Measurements from ENCODE around the gene RYR2.
"Not testable (repeated sequence)": the region's sequence is repeated elsewhere in the genome, so short reads cannot be mapped to it uniquely, and the experiment has no call there.

RYR2 gene

GRCh38 chr1:237841485-237841884, 799.5 kb downstream of the RYR2 start:
- Histone ChIP-seq H3K27me3 (ENCODE audit: control insufficient read depth, insufficient read depth, low read length) (no peaks in the 10 kb centered on the region), H3K79me2 (no peaks in the 10 kb centered on the region), H3K4me1 (no peaks in the 10 kb centered on the region), H2AFZ (no peak overlapping the region), H3K9me3 (ENCODE audit: control insufficient read depth, low read length) (no peaks in the 10 kb centered on the region), H3K27ac (no peak overlapping the region), H3K36me3 (ENCODE audit: control insufficient read depth, insufficient read depth, low read length) (no peaks in the 10 kb centered on the region), H3K9ac (no peak overlapping the region), H3K4me2 (ENCODE audit: low read length) (no peak overlapping the region), H3K4me3 (ENCODE audit: low read depth, low read length) (no peak overlapping the region)
- TF ChIP-seq, protein P1, sequence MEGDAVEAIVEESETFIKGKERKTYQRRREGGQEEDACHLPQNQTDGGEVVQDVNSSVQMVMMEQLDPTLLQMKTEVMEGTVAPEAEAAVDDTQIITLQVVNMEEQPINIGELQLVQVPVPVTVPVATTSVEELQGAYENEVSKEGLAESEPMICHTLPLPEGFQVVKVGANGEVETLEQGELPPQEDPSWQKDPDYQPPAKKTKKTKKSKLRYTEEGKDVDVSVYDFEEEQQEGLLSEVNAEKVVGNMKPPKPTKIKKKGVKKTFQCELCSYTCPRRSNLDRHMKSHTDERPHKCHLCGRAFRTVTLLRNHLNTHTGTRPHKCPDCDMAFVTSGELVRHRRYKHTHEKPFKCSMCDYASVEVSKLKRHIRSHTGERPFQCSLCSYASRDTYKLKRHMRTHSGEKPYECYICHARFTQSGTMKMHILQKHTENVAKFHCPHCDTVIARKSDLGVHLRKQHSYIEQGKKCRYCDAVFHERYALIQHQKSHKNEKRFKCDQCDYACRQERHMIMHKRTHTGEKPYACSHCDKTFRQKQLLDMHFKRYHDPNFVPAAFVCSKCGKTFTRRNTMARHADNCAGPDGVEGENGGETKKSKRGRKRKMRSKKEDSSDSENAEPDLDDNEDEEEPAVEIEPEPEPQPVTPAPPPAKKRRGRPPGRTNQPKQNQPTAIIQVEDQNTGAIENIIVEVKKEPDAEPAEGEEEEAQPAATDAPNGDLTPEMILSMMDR (IDR thresholded peaks at IDR 0.05): no peak

- H3K79me2 ChIP-seq; H3K36me3 ChIP-seq (ENCODE audit: control insufficient read depth, insufficient read depth, low read length); H2AFZ ChIP-seq; H3K27me3 ChIP-seq (ENCODE audit: control insufficient read depth, insufficient read depth, low read length); H3K4me3 ChIP-seq (ENCODE audit: low read depth, low read length); H3K4me1 ChIP-seq; H3K27ac ChIP-seq; H3K9me3 ChIP-seq (ENCODE audit: control insufficient read depth, low read length); H3K9ac ChIP-seq; H3K4me2 ChIP-seq (ENCODE audit: low read length): not testable (repeated sequence)
Observed at GRCh38 chr1:237843516-237843915, 801.5 kb downstream of the RYR2 start.

- H3K79me2 ChIP-seq: no peaks in the 10 kb centered on the region
- no peaks in the 10 kb centered on the region for H3K36me3 ChIP-seq (ENCODE audit: control insufficient read depth, insufficient read depth, low read length)
- no peaks in the 10 kb centered on the region for H3K27me3 ChIP-seq (ENCODE audit: control insufficient read depth, insufficient read depth, low read length)
- no peak overlapping the region for H3K4me3 ChIP-seq (ENCODE audit: low read depth, low read length)
- TF ChIP-seq, protein P1 (IDR thresholded peaks at IDR 0.05): no peak
- H3K4me2 ChIP-seq (ENCODE audit: low read length): no peak overlapping the region
- H3K4me1 ChIP-seq: no peaks in the 10 kb centered on the region
- no peaks in the 10 kb centered on the region for H3K9me3 ChIP-seq (ENCODE audit: control insufficient read depth, low read length)
- H3K27ac ChIP-seq: no peak overlapping the region
- H3K9ac ChIP-seq: no peak overlapping the region
- H2AFZ ChIP-seq: no peak overlapping the region
Observed at GRCh38 chr1:237851210-237851845, 809.3 kb downstream of the RYR2 start.

- TF ChIP-seq, protein P1 (IDR thresholded peaks at IDR 0.05): no peak
- no peaks in the 10 kb centered on the region for H3K36me3 ChIP-seq (ENCODE audit: control insufficient read depth, insufficient read depth, low read length)
Observed at GRCh38 chr1:237852342-237852741, 810.4 kb downstream of the RYR2 start.

DNA sequence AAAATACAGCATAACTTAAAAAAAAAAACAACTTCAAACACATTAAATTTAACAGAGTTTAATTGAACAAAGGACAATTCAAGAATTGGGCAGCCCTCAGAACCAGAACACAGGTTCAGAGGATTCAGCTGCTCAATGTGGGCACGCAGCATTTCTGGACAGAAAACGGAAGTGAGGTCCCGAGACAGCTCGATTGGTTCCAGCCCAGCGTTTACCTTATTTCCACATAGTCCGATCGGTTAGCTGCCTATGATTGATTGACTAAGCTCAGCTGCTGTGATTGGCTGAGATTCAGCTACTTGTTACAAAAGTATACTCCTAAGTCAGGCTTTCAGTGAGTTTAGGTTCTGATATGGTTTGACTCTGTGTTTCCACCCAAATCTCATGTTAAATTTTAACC, 815.5 kb downstream of the RYR2 start:
- Histone ChIP-seq H3K4me1 (no peaks in the 10 kb centered on the region), H3K27me3 (ENCODE audit: control insufficient read depth, insufficient read depth, low read length) (no peaks in the 10 kb centered on the region), H3K36me3 (ENCODE audit: control insufficient read depth, insufficient read depth, low read length) (no peaks in the 10 kb centered on the region), H3K4me2 (ENCODE audit: low read length) (no peak overlapping the region), H3K27ac (no peak overlapping the region), H3K4me3 (ENCODE audit: low read depth, low read length) (no peak overlapping the region), H2AFZ (no peak overlapping the region), H3K79me2 (no peaks in the 10 kb centered on the region), H3K9me3 (ENCODE audit: control insufficient read depth, low read length) (no peaks in the 10 kb centered on the region), H3K9ac (no peak overlapping the region)
- TF ChIP-seq, protein P1 (IDR thresholded peaks at IDR 0.05): no peak

More at GRCh38 chr1:237852342-237852741, 810.4 kb downstream of the RYR2 start:
- Histone ChIP-seq H2AFZ (no peak overlapping the region), H3K4me3 (ENCODE audit: low read depth, low read length) (no peak overlapping the region), H3K4me2 (ENCODE audit: low read length) (no peak overlapping the region), H3K4me1 (no peaks in the 10 kb centered on the region), H3K9me3 (ENCODE audit: control insufficient read depth, low read length) (no peaks in the 10 kb centered on the region), H3K27ac (no peak overlapping the region), H3K9ac (no peak overlapping the region), H3K27me3 (ENCODE audit: control insufficient read depth, insufficient read depth, low read length) (no peaks in the 10 kb centered on the region), H3K79me2 (no peaks in the 10 kb centered on the region)
